ENCODE results near the gene NCAPD2.

Gene NCAPD2

GRCh38 chr12:6529291-6529737 is 35.4 kb downstream of the NCAPD2 start:
- no peak for TF ChIP-seq EP300 (IDR thresholded peaks at IDR 0.05; ENCODE audit: borderline replicate concordance)
- TF ChIP-seq MAX (IDR thresholded peaks at IDR 0.05), result no peak
- no peak for TF ChIP-seq ZBTB7A (IDR thresholded peaks at IDR 0.05; ENCODE audit: low read depth)
- no peak for TF ChIP-seq YY1 (IDR thresholded peaks at IDR 0.05; ENCODE audit: low read depth)
- TF ChIP-seq NFIC (IDR thresholded peaks at IDR 0.05), result no peak
- no peak for TF ChIP-seq RAD21 (IDR thresholded peaks at IDR 0.05; ENCODE audit: low read depth)
- no peak for TF ChIP-seq EGR1 (IDR thresholded peaks at IDR 0.05)
- no peak for TF ChIP-seq TAF1 (IDR thresholded peaks at IDR 0.05; ENCODE audit: low read depth)
- no peak for TF ChIP-seq TEAD4 (IDR thresholded peaks at IDR 0.05)
- no peak for TF ChIP-seq USF1 (IDR thresholded peaks at IDR 0.05)
- TF ChIP-seq CREB1 (IDR thresholded peaks at IDR 0.05; ENCODE audit: low read depth), result no peak
- TF ChIP-seq REST (IDR thresholded peaks at IDR 0.05; ENCODE audit: low read depth), result no peak

- TF ChIP-seq TAF1 (IDR thresholded peaks at IDR 0.05; ENCODE audit: low read depth) (no peak), REST (IDR thresholded peaks at IDR 0.05; ENCODE audit: low read depth) (no peak), USF1 (IDR thresholded peaks at IDR 0.05) (no peak), EP300 (IDR thresholded peaks at IDR 0.05; ENCODE audit: borderline replicate concordance) (no peak), CEBPB (IDR thresholded peaks at IDR 0.05) (no peak), TCF12 (IDR thresholded peaks at IDR 0.05; ENCODE audit: low read depth) (no peak)
Measured at GRCh38 chr12:6530576-6531260, 36.8 kb downstream of the NCAPD2 start.

- TF ChIP-seq ZBTB7A (IDR thresholded peaks at IDR 0.05; ENCODE audit: low read depth) (peak; percentile 34; the same call in 1 of the 2 replicates), CREB1 (IDR thresholded peaks at IDR 0.05; ENCODE audit: low read depth) (no peak), TCF12 (IDR thresholded peaks at IDR 0.05; ENCODE audit: low read depth) (peak; percentile 51; the same call in 1 of the 2 replicates), CEBPB (IDR thresholded peaks at IDR 0.05) (no peak), EP300 (IDR thresholded peaks at IDR 0.05; ENCODE audit: borderline replicate concordance) (peak; percentile 37; the same call in 1 of the 2 replicates), TEAD4 (IDR thresholded peaks at IDR 0.05) (peak; percentile 25; the same call in 1 of the 2 replicates), MAX (IDR thresholded peaks at IDR 0.05) (peak; percentile 35), EGR1 (IDR thresholded peaks at IDR 0.05) (no peak), NFIC (IDR thresholded peaks at IDR 0.05) (peak; percentile 19; the same call in 1 of the 2 replicates), YY1 (IDR thresholded peaks at IDR 0.05; ENCODE audit: low read depth) (0 out of 2 replicates have a peak, but pooled peaks have one; percentile 17)
Measured at GRCh38 chr12:6532051-6532926, 38.4 kb downstream of the NCAPD2 start.

GRCh38 chr12:6532927-6533652 is 39.2 kb downstream of the NCAPD2 start:
- TF ChIP-seq MAX (IDR thresholded peaks at IDR 0.05) (peak; percentile 33; the same call in 1 of the 2 replicates), ZBTB7A (IDR thresholded peaks at IDR 0.05; ENCODE audit: low read depth) (peak; percentile 17; the same call in 1 of the 2 replicates), TCF12 (IDR thresholded peaks at IDR 0.05; ENCODE audit: low read depth) (no peak), NFIC (IDR thresholded peaks at IDR 0.05) (peak; percentile 44)

GRCh38 chr12:6533653-6533922 is 39.7 kb downstream of the NCAPD2 start:
- TF ChIP-seq REST (IDR thresholded peaks at IDR 0.05; ENCODE audit: low read depth) (no peak), MAX (IDR thresholded peaks at IDR 0.05) (no peak), TAF1 (IDR thresholded peaks at IDR 0.05; ENCODE audit: low read depth) (no peak), CREB1 (IDR thresholded peaks at IDR 0.05; ENCODE audit: low read depth) (0 out of 2 replicates have a peak, but pooled peaks have one; percentile 42), FOXM1 (IDR thresholded peaks at IDR 0.05; ENCODE audit: borderline replicate concordance, low read depth) (no peak)
